HTR-8/SVneo (cell line): Measurements from ENCODE around the gene HS3ST3A1.

Experiments
- DNase-seq: peaks from one replicate; pipeline ENCODE4 v3.0.0; 2011; ENCODE audit warnings: low spot score, mixed read lengths; ENCODE audit not compliant: insufficient read length
- FAIRE-seq: peaks from 2 replicates; lab custom pipeline; 2011; peaks lifted over from hg19 to GRCh38; lab: Jason Lieb, UNC

The HS3ST3A1 gene

DNA sequence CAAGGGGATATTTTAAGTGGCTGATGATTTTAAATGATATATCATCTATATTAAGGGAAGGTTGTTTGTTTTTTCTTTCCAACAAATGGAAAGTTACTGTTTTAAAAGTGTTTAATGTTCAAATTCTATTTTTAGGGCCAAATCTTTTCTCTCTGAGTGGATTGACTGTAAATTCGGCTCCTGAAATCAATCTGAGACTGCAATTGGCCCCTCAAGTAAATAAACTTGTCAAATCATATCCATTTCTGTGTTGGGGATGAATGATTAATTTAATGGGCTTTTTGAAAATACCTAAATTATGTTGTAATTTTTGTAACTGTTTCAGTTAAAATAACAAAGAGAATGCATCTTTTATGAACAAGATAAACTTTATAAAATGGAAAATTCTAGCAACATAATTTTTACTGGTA lies 2.6 kb downstream of the HS3ST3A1 start:
- DNase-seq, result no peak
- no peak for FAIRE-seq

DNA sequence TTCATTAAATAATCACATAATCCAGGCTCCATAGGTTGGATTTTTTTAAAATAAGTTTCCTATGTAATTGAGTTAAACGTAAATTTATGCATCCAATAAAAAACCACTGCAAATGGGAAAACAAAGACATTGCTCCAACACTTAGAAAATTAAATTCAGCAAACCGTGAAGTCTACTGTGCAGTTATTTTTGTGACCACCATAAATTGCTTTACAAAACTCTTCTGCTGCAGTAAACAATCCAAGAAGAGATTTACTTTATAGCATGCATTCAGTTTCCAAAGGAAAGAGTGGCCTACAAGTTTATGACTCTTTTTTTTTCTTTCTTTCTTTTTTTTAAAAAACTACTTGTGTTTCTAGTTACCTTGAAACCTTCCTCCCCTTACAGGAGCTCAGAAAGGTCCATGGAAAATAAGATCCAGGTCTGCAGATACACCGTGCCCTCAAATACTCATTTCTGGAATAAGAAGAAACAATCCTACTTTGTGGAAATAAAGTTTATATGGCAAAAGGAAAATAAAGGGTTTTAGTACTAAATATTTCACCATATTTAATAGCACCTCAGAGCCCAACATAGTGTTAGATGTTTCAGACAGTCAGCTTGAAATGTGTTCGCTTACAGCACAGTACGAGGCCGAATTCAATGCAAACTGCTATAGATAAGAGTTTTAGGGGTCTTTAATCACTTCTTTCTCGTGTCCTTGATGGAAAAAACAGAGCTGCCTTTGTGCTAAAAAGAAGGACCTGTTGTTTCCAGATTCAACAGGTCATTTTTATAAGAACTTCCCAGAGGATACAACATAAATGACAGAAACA lies 3.2 kb downstream of the HS3ST3A1 start:
- FAIRE-seq, result no peak

DNA sequence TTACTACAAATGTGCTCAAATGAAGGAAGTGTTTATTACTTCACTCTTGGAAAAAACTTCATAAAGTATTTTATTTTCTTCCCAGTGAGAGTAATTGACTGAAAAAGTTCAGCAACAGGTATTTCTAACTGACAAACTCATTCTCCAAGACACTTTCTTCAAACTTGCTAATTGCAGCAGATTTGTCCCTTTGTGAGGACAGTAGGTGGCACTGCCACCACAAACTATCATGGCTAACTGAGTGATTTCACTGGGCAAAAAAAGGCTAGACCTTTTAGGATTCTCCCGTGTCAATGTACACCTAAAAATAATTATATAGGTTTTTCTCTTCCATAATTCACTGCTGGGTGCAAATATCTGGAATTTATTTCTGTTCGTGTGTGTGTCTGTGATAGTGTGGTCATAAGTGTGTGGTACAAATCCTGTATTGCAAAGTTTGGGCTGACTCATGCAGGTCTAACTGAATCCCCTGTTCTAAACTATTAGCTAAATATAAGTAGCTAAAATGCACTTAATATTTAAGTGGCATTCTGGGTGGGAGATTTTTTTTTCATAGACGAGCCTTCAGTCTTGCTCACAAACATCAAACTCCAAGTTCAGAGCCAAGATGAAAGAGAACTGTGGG lies 3.9 kb downstream of the HS3ST3A1 start:
- no peak for FAIRE-seq
- no peak for DNase-seq

More for the DNA sequence above, 3.2 kb downstream of the HS3ST3A1 start:
- no peak for DNase-seq

GRCh38 chr17:13596241-13596923 lies 5.3 kb downstream of the HS3ST3A1 start:
- no peak for DNase-seq
- no peak for FAIRE-seq

GRCh38 chr17:13595599-13595899 lies 6.2 kb downstream of the HS3ST3A1 start:
- no peak for FAIRE-seq
- no peak for DNase-seq

DNA sequence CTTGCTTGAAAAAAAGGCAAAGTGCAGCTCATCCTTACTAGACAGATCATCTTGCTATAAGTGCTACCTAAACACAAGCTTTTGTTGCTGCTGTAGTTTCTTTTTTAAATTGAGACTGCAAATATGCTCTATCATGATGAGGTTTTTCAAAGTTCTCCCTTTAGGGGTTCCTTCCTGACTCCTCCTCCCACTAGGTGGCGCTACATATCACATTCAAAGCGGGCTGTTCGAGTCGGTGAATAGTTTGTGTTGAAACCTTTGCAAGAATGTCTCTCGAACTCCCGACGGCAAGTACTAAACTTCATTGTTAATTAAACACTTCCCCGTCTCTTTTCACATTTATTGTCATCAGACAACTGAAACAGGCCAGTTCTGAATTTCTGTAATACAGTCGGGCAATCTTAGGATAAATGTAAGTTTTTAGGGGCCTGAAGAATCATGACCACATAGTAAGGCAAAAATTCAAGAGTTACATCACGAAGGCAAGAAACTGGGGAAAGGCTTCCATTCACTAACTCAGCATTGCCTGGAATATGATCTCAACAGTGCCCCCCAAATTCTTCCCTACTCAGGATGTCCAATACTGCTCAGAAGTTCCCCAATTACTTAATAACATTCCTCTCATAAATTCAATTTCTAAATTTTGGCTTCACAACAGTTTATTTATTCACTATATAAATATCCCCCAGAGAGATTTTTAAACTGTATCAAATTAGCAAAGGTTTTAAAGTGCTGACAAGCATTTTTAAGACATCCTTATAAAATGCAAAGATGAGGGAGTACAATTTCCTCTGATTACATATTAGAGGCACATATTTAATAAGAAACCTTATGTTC lies 6.7 kb downstream of the HS3ST3A1 start:
- DNase-seq (peak; percentile 48), FAIRE-seq (no peak)

GRCh38 chr17:13594310-13594709 lies 7.4 kb downstream of the HS3ST3A1 start:
- DNase-seq (no peak), FAIRE-seq (no peak)

- FAIRE-seq (no peak), DNase-seq (no peak)
Observed at GRCh38 chr17:13593757-13594156, 8.0 kb downstream of the HS3ST3A1 start.

DNA sequence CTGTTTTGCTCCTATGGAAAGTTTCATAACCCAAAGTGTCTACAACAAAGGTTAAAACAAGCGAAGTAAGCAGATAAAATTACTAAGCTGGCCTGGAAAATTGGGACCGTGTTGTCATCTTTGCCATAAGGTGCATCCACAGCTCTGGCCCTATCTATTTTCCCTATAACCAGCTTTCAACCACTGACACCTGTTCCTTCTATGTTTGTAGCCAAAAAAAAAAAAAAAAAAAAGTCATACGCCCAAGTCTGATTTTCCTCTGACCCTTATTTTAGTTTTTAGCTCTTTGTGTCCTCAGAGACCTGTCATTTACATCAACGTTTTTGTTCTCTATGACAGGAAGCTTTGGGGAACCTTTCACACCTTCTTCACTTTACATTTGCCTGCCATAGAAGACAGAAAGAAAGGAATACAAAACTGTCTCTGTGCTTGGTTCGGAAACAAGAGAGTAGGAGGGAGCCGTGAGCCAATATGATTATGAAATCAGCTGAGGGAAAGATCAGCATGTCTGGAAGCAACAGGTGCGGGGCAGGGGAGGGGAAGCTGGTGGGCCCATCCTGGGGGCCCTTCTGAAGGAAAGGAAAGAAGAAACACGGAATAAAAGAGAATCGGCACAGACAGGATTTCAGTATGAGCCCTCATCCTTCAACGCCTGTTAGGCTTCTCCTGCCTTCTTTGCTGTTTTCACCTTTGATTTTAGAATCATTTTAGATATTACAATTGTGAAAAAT lies 8.5 kb downstream of the HS3ST3A1 start:
- no peak for FAIRE-seq
- DNase-seq, result no peak

DNA sequence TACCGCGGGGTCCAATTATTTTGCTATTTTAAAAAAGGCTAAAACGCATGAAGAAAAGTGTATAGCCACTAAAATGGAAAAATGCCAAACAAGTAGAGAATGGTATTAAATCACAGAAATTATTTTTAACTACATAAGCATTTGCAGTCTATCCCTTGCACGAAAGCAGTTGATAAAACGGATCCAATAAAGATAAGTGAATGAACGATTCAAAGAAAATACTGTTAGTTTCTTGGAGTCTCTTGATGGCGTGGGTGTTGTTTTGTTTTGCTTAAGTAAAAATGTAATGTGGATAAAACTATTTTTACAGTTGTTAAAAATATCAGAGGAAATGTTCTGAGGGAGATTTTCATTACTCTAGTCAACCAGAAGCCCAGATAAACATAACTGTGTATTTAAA lies 9.3 kb downstream of the HS3ST3A1 start:
- DNase-seq (no peak), FAIRE-seq (no peak)

GRCh38 chr17:13590441-13590840 lies 11.3 kb downstream of the HS3ST3A1 start:
- FAIRE-seq, result no peak
- DNase-seq, result no peak

- DNase-seq, result no peak
- FAIRE-seq, result no peak
Observed at GRCh38 chr17:13589658-13590057, 12.1 kb downstream of the HS3ST3A1 start.

GRCh38 chr17:13587487-13588338 lies 14.0 kb downstream of the HS3ST3A1 start:
- no peak for FAIRE-seq
- no peak for DNase-seq

- no peak for DNase-seq
Observed at GRCh38 chr17:13584701-13585080, 17.0 kb downstream of the HS3ST3A1 start.

GRCh38 chr17:13583996-13584700 lies 17.6 kb downstream of the HS3ST3A1 start:
- no peak for DNase-seq
- FAIRE-seq, result no peak

More at GRCh38 chr17:13584701-13585080, 17.0 kb downstream of the HS3ST3A1 start:
- FAIRE-seq, result no peak

GRCh38 chr17:13582776-13583547 lies 18.8 kb downstream of the HS3ST3A1 start:
- DNase-seq (no peak), FAIRE-seq (no peak)

- no peak for FAIRE-seq
- DNase-seq, result no peak
Observed at GRCh38 chr17:13581925-13582324, 19.8 kb downstream of the HS3ST3A1 start.

DNA sequence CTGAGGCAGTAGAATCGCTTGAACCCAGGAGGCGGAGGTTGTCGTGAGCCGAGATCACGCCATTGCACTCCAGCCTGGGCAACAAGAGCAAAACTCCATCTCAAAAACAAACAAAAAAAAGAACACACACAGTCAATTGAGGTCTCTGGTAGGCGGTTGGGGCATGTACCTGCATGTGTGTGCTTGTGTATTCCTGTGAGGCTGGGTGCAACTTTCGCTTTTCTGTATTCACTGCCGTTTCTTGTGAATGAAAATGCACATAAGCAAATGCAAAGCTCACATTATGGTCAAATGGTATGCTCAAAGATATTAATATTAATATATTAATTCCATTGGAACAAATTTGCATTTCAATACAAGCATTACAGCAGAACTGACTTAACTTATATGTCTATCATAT lies 20.9 kb downstream of the HS3ST3A1 start:
- DNase-seq, result no peak
- FAIRE-seq, result no peak
